BE2C (cell line): Measurements from ENCODE around the gene NAV3.

Experiments used
- DNase-seq: peaks from one replicate; pipeline ENCODE4 v3.0.0-alpha.2; 2020
- H3K27me3 ChIP-seq: fragments of 250-450 bp; sonication (Bioruptor Pico); 2 replicates; pipeline ENCODE4 v1.5.1; 2020; ENCODE audit warnings: mild to moderate bottlenecking
- H3K36me3 ChIP-seq: fragments of 250-450 bp; sonication (Bioruptor Pico); 2 replicates; pipeline ENCODE4 v1.5.1; 2020; ENCODE audit warnings: mild to moderate bottlenecking
- H3K4me1 ChIP-seq: fragments of 250-450 bp; sonication (Bioruptor Pico); 2 replicates; pipeline ENCODE4 v1.5.1; 2020
- H3K4me3 ChIP-seq: 2 replicates; pipeline ENCODE4 v1.5.1; 2011; ENCODE audit warnings: low read depth, low read length
- H3K9me3 ChIP-seq: fragments of 250-450 bp; sonication (Bioruptor Pico); 2 replicates; pipeline ENCODE4 v1.5.1; 2020
- CTCF ChIP-seq: IDR thresholded peaks from 2 replicates; pipeline ENCODE4 v1.5.1; 2012; ENCODE audit warnings: mild to moderate bottlenecking, low read depth, low read length

The NAV3 gene

GRCh38 chr12:77788231-77789168, 42.2 kb upstream of the NAV3 start:
- Histone ChIP-seq H3K9me3 (no peaks in the 10 kb centered on the region), H3K4me3 (no peak overlapping the region), H3K4me1 (no peaks in the 10 kb centered on the region), H3K36me3 (no peaks in the 10 kb centered on the region), H3K27me3 (no peaks in the 10 kb centered on the region)
- TF ChIP-seq CTCF, result no peak
- DNase-seq, result no peak

- no peak overlapping the region for H3K4me3 ChIP-seq
- DNase-seq, result no peak
- no peaks in the 10 kb centered on the region for H3K4me1 ChIP-seq
These were observed 35.0 kb upstream of the NAV3 start for GRCh38 chr12:77795699-77796098.

GRCh38 chr12:77796775-77797174, 33.9 kb upstream of the NAV3 start:
- no peaks in the 10 kb centered on the region for H3K9me3 ChIP-seq
- DNase-seq, result no peak
- no peak for TF ChIP-seq CTCF
- H3K4me3 ChIP-seq, result no peak overlapping the region
- H3K36me3 ChIP-seq, result no peaks in the 10 kb centered on the region
- H3K27me3 ChIP-seq, result no peaks in the 10 kb centered on the region
- H3K4me1 ChIP-seq, result no peaks in the 10 kb centered on the region

More at GRCh38 chr12:77795699-77796098, 35.0 kb upstream of the NAV3 start:
- no peak for TF ChIP-seq CTCF
- H3K9me3 ChIP-seq, result no peaks in the 10 kb centered on the region
- H3K27me3 ChIP-seq, result no peaks in the 10 kb centered on the region
- no peaks in the 10 kb centered on the region for H3K36me3 ChIP-seq

- no peak for DNase-seq
- H3K27me3 ChIP-seq, result no peaks in the 10 kb centered on the region
- H3K4me1 ChIP-seq, result no peaks in the 10 kb centered on the region
- TF ChIP-seq CTCF, result no peak
- H3K4me3 ChIP-seq, result no peak overlapping the region
- no peaks in the 10 kb centered on the region for H3K9me3 ChIP-seq
- H3K36me3 ChIP-seq, result no peaks in the 10 kb centered on the region
These were observed 30.2 kb upstream of the NAV3 start for GRCh38 chr12:77800501-77800900.

GRCh38 chr12:77808534-77808933, 22.2 kb upstream of the NAV3 start:
- Histone ChIP-seq H3K27me3 (no peaks in the 10 kb centered on the region), H3K4me3 (no peak overlapping the region), H3K4me1 (no peaks in the 10 kb centered on the region), H3K36me3 (no peaks in the 10 kb centered on the region), H3K9me3 (no peaks in the 10 kb centered on the region)
- no peak for TF ChIP-seq CTCF
- no peak for DNase-seq

GRCh38 chr12:77813558-77813957, 17.1 kb upstream of the NAV3 start:
- no peaks in the 10 kb centered on the region for H3K4me1 ChIP-seq
- DNase-seq, result no peak

More at GRCh38 chr12:77813558-77813957, 17.1 kb upstream of the NAV3 start:
- no peak for TF ChIP-seq CTCF
- Histone ChIP-seq H3K9me3 (no peaks in the 10 kb centered on the region), H3K36me3 (no peaks in the 10 kb centered on the region), H3K27me3 (no peaks in the 10 kb centered on the region; the same call in 1 of the 2 replicates), H3K4me3 (no peak overlapping the region)
